Sigmoid colon (tissue), 4 donors: ENCODE results near the gene SLC1A2.

ENCODE experiments used
- CTCF ChIP-seq, 4 experiments: fragments of 450-650 bp in 3 of 4; fragments of 200-600 bp in 1 of 4; IDR thresholded peaks; one replicate each; pipeline ENCODE4 v1.5.1; 2016 to 2019; ENCODE audit warnings: antibody characterized with exemption in 4 of 4, mild to moderate bottlenecking in 3 of 4, moderate library complexity in 2 of 4
- POLR2A ChIP-seq, 2 donors: fragments of 450-650 bp; IDR thresholded peaks; one replicate each; pipeline ENCODE4 v1.6.1; 2016; ENCODE audit warnings: antibody characterized with exemption in 2 of 2, mild to moderate bottlenecking in 2 of 2, moderate library complexity in 2 of 2
- POLR2AphosphoS5 ChIP-seq, 4 donors: sonication (generic); formaldehyde crosslinking; IDR thresholded peaks; one replicate each; pipeline ENCODE4 v1.6.1; 2017; ENCODE audit warnings: antibody characterized with exemption in 4 of 4

- TF ChIP-seq CTCF (IDR thresholded peaks at IDR 0.05): no peak
- no peak for TF ChIP-seq POLR2AphosphoS5 (IDR thresholded peaks at IDR 0.05)
- TF ChIP-seq POLR2A (IDR thresholded peaks at IDR 0.05): no peak
Observed at GRCh38 chr11:35366798-35367197, 52.6 kb downstream of the SLC1A2 start.
